ENCODE data around the gene CCDC159. TPM values are rescaled to one million over a fixed set of nuclear protein-coding genes. Genes with fewer than 3 reads are reported as not detected.
"Not testable (repeated sequence)": the region's sequence is repeated elsewhere in the genome, so short reads cannot be mapped to it uniquely, and the experiment has no call there.

The CCDC159 gene
- polyA plus RNA-seq, 1 of the 3 experiments (the other 2 are of a cell fraction) = 25.2 TPM

GRCh38 chr19:11378319-11379189, 32.2 kb downstream of the CCDC159 start (continued):
- TF ChIP-seq TCF12 (IDR thresholded peaks at IDR 0.05) (peak; percentile 63), ELF1 (IDR thresholded peaks at IDR 0.05) (no peak), IRF3 (IDR thresholded peaks at IDR 0.05; ENCODE audit: low read depth, low read length) (no peak), USF1 (IDR thresholded peaks at IDR 0.05; ENCODE audit: borderline replicate concordance, low read depth) (no peak), RFX5 (IDR thresholded peaks at IDR 0.05; ENCODE audit: low read length) (no peak), RAD21 (IDR thresholded peaks at IDR 0.05; ENCODE audit: low read length) (peak; percentile 76), RCOR1 (IDR thresholded peaks at IDR 0.05; ENCODE audit: low read length) (no peak), YY1 (IDR thresholded peaks at IDR 0.05; ENCODE audit: low read depth) (no peak), USF2 (IDR thresholded peaks at IDR 0.05; ENCODE audit: borderline replicate concordance, low read depth, low read length) (no peak), NRF1 (IDR thresholded peaks at IDR 0.05; ENCODE audit: low read depth, low read length) (no peak), SMC3 (IDR thresholded peaks at IDR 0.05; ENCODE audit: low read depth, low read length) (peak; percentile 59), GABPA (IDR thresholded peaks at IDR 0.05; ENCODE audit: low read depth) (no peak), FOSL2 (IDR thresholded peaks at IDR 0.05; ENCODE audit: borderline replicate concordance, low read depth) (peak; percentile 87), TAF1 (IDR thresholded peaks at IDR 0.05; ENCODE audit: borderline replicate concordance, low read depth, low read length) (no peak), EP300 (IDR thresholded peaks at IDR 0.05; ENCODE audit: borderline replicate concordance in 1 of 2, low read depth in 1 of 2, low read length in 1 of 2) (peak in 1 of 2 experiments; percentile 45; a peak in 1 of 4 replicates), REST (IDR thresholded peaks at IDR 0.05; ENCODE audit: low read depth, low read length) (no peak)

- peaks cover 23% of the 10 kb centered on the region for H3K79me2 ChIP-seq (ENCODE audit: insufficient read depth)
- CTCF ChIA-PET = interaction anchor here (2.3 to 6.4 kb wide), 7 partner anchors 37 to 106 kb away, joined by 7 to 85 read pairs (median 51); partner anchors contain the start of genes ELAVL3, ODAD3, PRKCSH and RGL3
- peak overlapping the region in 1 of 2 experiments; percentile 88; a peak in 2 of 4 replicates for H3K27ac ChIP-seq (ENCODE audit: low read depth in 2 of 2, low read length in 1 of 2)
- not testable (repeated sequence) for H3K36me3 ChIP-seq (replicated peaks in 1 of 2; ENCODE audit: control insufficient read depth in 1 of 2, insufficient read depth in 2 of 2, low read length in 1 of 2); DNase-seq; H3K4me2 ChIP-seq; H3K9me3 ChIP-seq; H2AFZ ChIP-seq (ENCODE audit: low read depth); H3K9me2 ChIP-seq; H3K9ac ChIP-seq; H3K27me3 ChIP-seq (ENCODE audit: insufficient read depth); H3K4me3 ChIP-seq (ENCODE audit: low read depth in 2 of 2, low read length in 1 of 2); H4K20me1 ChIP-seq (ENCODE audit: insufficient read depth)
- POLR2A ChIA-PET = interaction anchor here (0.7 kb wide), 1 partner anchor 33 kb away, joined by 4 read pairs; the partner anchor contains the start of gene TMEM205
- peaks cover 16 to 24% of the 10 kb centered on the region in 2 experiments; a peak in 3 of 4 replicates for H3K4me1 ChIP-seq (ENCODE audit: control insufficient read depth in 1 of 2, insufficient read depth in 2 of 2, low read depth in 1 of 2, low read length in 1 of 2)
- 87% methylated on average over 12 of the region's 14 CpGs for WGBS (ENCODE audit: low lambda C conversion rate)
- peaks cover 33% of the 10 kb centered on the region for H3F3A ChIP-seq (replicated peaks; ENCODE audit: insufficient read depth)
These were observed 33.0 kb downstream of the CCDC159 start for GRCh38 chr19:11379269-11379845.
